Kasumi-1 (cell line): Measurements from ENCODE around the gene GAS5.
"Not testable (repeated sequence)": the region's sequence is repeated elsewhere in the genome, so short reads cannot be mapped to it uniquely, and the experiment has no call there.

Experiments
- DNase-seq, 2 experiments: peaks; one replicate each; lab custom pipeline; 2025; lab: John Stamatoyannopoulos, UW

GAS5 gene

DNA sequence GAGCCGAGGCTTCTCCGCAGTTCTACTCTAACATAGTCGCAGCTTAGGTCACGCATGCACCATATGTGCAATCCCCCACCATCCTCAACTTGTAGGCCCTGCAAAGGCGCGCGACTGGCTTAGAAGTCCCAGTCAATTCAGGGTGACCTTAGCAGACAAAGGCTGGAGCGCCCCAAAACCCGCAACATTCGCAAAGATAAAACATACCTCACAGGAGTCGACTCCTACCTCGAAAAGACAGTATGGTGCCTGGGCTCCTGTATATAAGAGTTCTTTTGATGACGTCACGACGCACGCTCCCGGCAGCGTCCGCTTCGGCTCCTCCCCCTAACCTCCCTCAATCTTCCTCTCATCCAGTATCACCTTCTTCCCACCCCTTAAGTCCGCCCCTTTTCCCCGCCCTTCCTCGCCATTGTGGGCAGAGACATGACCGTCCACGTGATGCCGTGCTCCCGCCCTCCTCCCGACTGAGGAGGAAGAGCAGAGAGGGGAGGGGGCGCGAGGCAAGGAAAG is at the start of gene GAS5:
TSS of gene GAS5 (minus strand) at position 237 of the 513 bp plus-strand sequence.
- peak; percentile 99 for DNase-seq

DNA sequence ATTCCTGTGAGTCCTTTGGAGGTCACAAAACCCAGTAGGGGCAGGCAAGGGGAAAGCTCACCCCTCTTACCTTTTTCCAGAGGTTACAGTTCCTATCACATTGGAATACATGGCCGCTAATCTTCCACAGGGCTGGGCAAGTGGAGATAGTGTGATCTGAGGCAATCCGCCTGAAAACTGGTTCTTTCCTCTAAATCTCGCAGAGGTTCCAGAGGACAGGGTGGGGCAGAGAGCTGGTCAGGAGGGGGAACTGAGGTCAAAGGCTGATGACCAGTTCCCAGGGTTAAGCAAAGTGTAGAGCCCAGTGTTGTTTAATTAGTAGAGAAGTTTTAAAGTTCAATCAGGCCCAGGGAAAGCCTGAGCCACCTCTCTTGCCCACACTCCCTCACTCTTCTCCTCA is 49.4 kb upstream of the GAS5 start, which contains the start of gene SERPINC1:
TSS of gene SERPINC1 (minus strand) at position 179 of the 400 bp plus-strand sequence. CDS start at position 111, 68 bp downstream.
- DNase-seq: no peak

DNA sequence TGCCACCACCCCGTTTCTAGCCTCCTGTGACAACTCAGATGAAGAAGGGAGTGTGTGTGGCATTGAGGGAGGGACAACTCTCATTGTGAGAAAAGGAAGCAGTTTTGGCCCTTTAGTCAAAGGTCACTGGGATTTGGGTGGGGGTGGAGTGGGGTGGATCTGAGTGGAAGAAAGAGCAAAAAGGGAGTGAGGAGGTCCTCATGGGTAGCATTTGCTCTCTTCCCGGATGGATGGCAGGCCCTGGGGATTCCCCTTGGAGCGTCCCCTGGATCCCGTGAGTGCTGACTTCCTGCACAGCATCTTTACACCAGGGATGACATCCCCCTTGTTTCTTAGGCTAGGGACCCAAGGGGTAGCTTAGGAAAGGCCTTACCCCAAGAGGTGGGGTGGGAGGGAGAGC is 48.9 kb upstream of the GAS5 start:
- no peak for DNase-seq

DNA sequence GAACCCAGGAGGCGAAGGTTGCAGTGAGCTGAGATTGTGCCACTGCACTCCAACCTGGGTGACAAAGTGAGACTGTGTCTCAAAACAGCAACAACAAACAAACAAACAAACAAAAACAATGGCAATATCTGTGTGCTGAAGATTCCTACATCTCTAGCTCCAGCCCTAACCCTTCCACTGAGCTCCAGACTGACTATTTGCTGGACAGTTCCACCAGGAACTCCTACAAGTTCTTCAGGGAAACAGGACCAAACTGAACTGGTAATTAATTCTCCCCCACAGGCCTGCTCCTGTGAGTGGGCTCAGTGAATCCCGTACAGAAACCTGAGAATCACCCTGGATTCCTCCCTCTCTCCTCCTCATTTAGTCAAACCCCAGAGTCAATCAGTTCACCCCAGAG is 47.8 kb upstream of the GAS5 start:
- no peak for DNase-seq

DNA sequence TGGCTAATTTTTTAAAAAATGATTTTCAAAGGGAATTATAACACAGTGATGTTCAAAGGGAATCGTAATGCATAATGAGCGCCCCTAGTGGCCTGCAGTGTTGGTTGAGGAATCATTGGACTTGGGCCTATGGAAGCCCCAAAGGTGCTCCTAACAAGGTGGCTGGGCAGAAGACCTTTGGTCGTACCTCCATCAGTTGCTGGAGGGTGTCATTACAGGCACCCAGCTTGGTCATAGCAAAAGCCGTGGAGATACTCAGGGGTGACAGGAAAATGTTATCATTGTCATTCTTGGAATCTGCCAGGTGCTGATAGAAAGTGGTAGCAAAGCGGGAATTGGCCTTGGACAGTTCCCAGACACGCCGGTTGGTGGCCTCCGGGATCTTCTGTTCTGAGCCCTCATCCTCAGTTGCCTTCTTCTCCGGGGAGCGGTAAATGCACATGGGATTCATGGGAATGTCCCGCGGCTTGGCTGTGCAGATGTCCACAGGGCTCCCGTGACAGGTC is 46.6 kb upstream of the GAS5 start:
- peak; percentile 51 to 52 for DNase-seq

DNA sequence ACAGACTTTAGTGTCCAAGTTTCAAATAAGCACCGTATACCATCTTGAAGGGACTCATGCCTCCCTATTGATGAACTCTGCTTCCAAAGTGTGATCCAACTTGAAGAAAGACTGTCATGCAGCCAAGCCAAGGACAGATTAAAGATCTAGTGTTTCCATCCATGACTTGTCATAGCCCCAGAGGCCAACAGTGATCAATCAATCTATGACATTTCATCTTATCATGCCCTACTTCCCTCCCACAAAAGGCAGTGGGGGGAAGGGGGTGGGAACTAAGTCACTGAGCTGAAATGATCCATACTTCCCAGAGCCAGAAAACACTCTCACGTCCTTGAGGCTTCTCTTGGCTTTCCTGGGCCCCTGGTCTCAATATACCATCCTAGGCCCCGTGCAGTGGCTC is 45.3 kb upstream of the GAS5 start:
- no peak for DNase-seq

DNA sequence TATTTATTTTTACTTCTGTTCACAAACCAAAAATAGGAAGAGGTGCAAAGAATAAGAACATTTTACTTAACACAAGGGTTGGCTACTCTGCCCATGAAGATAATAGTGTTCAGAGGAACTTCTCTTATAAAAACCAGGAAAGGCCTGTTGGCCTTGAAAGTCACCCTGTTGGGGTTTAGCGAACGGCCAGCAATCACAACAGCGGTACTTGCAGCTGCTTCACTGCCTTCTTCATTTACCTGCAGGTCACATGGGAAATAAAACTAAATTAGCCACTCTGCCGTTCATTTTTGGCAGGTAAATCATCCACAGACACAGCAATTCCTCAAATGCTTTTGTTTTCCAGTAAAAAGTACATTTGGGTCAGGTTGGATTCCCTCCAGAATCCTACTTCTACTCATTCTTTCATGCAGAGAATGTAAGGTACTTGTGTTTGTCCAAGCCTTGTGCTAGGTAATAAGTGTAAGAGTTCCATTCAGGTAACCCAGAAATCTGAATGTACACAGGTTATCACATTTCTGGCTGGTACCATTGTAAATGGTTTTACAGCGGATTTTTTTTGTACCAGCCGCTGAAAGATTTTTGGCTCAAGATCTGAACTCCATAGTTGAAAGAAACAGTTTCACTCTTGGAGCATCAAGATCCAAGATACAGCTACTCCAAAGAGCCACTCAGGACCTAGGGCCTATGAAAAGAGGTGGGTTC is 36.2 kb upstream of the GAS5 start:
- DNase-seq: no peak

DNA sequence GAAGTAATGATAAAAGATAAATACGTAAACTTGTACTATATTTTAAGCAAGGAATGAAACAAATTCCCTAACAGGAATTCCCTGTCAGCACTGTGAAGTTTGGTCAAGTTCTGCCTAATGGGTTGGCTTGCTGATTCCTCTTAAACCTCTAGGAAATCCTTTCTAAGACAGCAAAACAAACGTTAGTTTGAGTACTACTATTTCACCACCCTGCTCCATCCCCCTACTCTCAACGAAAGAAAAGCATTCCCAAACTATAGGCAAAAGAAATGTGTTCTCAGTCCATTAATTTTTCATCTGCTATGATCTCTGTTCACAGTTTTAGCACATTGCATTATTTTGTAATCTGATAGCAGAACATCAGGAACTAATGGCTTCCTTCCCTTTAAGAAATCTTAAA is 33.2 kb upstream of the GAS5 start:
- DNase-seq: no peak

DNA sequence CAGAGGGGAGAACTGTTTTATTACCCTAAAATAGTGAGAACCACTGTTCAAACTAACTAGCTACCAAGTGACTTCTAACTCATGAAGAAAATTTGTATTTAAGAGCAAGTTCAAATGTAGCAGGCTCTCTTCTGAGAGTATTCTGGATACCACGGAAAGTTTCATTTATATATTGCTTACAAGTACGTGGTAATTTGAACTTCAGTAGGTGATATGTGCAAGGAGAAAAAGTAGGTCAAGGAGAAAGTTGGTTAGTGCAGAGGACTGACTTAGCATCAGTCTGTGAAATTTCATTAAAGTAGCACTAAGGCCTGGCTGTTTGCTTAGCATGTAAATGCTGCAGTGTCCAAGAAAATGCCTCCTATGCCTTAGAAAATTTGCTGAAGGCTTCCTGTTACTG is 32.6 kb upstream of the GAS5 start:
- no peak for DNase-seq

DNA sequence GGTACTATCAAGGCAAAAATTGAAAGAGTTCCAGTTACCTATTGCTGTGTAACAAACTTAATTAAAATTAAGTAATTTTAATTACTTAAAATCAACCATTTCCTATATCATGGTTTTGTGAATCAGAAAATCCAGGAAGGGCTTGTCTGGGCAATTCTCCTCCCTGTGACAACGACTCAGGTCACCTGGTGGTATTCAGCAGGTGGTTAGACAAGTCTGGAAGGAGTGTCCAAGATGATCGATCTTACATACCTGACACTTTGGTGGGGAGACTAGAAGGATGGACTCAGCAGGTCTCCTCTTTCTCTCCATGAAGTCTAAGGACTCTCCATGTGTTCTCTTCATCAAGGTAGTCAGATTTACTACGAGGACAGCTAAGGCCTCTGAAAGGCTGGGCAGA is 26.4 kb upstream of the GAS5 start:
- no peak for DNase-seq

DNA sequence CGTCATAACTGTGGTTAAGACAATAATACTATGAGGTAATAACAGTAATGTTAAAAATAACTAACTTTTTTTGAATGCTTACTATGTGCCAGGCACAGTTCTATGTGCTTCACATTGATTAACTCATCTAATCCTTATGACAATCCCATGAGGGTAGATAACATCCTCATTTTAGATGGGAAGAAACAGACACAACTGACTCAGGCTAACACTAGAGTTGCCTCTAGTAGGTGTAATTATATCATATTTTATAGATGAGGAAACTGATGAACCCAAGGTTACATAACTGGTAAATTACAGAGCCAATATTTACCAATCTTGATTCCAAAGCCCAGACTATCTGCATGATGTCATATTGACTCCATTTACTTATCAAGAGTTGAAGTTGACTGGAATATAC is 25.8 kb upstream of the GAS5 start:
- DNase-seq: no peak

DNA sequence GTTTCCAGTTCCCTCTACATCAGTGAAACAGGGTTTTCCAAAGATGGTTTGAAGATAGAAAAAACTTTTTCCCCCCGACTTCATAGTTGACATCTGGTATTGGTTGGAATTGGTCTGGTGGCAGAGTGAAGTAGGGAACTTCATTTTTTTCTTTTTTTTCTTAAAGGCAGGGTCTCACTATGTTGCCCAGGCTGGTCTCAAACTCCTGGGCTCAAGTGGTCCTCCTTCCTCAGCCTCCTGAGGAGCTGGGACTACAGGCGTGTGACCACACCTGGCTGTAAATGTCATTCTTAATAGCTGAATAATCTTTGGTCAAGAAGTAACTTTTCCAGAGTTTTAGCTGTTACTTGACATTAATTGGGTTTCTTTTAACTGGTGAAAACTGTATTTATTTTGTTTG is 22.1 kb upstream of the GAS5 start:
- no peak for DNase-seq

DNA sequence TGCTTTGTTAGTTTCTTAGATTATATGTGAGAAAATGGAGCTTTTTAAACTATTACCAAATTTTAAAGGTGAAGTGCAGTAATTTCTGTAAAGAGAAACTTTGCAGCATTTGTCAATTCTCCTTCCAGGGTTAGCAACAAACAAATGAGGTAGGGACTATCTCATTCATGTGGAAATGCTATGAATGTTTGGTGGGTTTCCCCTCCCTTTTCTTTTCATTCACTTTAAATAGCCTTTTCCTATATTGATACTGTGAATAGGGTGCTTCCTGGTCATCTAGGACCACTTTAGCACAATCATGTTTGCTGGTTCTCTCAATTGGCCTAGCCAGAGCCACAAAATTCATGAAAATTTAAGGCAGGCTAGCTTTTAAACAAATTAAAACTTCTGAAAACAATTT is 21.0 kb upstream of the GAS5 start:
- no peak for DNase-seq

DNA sequence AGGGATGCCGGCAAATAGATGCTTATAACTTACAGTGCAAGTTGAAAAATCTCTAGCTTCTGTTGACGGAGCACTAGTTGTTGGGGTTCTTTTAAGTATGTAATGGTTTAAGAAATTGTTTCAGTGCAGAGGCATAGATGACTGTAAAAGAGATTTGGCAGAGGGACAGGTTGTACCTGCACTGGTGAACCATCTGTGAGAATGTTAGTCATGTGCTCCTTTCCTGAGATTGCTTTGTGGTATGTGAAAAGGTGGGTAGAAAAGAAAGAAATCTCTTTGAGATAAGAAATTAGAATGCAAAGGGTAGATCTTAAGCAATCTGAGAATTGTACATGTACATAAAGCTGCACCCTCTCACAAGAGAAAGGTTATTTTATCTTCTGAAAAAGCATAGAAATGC is 19.8 kb upstream of the GAS5 start:
- DNase-seq: no peak

DNA sequence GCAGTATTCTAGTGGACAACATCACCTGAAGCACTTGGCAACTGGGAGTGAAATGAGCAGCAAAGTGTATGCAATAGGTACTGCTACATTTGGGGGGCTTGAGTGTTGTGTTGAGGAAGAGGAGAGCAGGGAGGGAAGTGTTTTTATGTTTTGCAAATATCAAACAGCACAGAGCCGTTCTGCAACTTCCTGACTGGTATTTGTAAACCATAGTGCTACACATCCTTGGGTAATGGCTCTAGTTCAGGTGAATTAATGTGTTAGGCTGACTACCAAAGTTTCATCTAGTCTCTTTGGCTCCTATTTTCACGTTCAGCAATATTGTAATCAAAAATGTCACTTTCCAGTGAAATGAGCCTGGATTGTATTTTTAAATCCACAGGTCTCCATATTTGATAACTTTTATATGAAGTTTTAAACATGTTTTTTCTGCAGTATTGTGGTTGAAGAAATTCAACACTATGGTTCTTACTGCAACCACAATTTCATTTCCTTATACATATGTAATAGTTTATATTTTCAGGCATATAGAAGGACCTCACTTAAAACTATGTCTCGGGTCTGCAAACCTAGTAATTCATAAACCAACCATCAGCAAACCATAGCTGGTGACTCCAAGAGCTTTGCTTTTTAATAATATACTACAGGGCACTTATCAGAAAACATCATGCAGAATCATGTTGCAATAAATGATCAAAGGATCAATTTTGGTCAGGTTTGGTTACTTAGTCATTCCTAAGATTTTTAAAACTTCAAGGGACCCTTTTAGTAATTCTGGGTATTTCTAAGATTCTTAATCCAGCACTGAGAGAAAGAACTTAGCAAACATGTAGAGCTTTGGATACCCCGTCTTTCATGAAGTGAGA is 19.2 kb upstream of the GAS5 start:
- DNase-seq: no peak

DNA sequence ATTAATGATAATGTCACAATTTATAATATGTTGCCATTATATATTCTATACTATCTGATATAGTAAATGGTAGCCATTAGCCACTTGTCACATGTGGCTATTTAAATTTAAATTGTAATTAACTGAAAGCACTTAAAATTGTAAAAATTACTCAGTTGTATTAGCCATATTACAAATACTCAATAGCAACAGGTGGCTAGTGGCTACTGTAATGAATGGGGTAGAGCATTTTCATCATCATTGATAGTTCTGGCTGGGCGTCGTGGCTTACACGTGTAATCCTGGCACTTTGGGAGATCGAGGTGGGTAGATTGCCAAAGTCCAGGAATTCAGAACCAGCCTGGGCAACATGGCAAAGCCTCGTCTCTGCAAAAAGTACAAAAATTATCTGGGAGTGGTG is 16.9 kb upstream of the GAS5 start:
- DNase-seq: no peak

DNA sequence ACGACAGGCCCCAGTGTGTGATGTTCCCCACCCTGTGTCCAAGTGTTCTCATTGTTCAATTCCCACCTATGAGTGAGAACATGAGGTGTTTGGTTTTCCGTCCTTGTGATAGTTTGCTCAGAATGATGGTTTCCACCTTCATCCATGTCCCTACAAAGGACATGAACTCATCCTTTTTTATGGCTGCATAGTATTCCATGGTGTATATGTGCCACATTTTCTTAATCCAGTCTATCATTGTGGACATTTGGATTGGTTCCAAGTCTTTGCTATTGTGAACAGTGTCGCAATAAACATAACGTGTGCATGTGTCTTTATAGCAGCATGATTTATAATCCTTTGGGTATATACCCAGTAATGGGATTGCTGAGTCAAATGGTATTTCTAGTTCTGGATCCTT is 13.3 kb upstream of the GAS5 start:
- not testable (repeated sequence) for DNase-seq

DNA sequence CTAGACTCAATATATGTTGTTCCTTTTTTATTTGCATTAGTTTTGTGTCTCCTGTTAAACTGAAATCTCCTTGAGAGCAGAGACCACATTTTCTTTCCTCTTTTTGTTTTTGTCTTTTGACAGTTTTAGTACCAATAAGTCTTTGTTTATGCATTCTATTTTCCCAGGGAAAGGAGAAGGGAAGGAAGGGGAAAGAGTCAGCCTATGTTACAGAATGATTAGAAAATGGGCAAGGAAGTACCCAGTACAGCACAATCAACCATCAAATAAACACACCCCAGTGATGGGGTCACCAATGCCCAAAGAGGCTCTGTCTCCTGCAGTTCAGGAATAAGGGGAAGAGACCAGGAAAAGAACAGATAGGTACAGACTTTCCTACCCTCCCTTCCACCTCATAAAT is 10.5 kb upstream of the GAS5 start:
- DNase-seq: no peak

DNA sequence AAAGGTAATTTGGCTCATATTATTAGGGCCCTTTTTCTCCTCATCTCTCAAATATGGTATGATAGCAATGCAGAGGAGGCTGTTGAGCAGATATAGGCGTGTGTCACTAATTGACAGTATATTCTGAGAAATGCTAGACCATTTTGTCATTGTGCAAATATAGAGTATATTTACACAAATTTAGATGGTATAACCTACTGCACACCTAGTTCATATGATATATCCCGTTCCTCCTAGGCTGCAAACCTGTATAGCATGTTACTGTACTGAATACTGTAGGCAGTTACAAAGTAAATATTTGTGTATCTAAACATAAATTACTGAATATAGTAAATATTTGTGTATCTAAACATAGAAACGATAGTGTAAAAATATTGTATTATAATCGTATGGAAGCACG is 8.9 kb upstream of the GAS5 start:
- no peak for DNase-seq

DNA sequence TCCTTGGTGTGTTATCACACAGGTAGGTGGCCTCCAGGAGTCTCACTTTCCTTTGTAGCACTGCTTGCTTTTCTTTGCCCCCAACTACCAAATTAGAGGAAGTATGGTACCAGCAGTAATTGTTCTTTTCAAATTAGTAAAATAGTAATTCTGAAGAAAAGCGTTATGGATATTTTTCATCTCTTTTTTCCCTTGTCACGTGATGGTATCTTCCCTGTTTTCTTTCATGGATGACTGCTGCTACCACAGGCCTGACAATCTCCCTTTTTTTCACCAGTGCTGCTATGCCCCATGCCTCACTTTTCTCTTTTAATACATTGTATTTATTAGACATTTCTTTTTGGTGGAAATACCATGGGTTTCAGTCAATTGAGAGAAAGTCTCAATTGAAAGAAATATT is 3.7 kb upstream of the GAS5 start:
- DNase-seq: no peak

DNA sequence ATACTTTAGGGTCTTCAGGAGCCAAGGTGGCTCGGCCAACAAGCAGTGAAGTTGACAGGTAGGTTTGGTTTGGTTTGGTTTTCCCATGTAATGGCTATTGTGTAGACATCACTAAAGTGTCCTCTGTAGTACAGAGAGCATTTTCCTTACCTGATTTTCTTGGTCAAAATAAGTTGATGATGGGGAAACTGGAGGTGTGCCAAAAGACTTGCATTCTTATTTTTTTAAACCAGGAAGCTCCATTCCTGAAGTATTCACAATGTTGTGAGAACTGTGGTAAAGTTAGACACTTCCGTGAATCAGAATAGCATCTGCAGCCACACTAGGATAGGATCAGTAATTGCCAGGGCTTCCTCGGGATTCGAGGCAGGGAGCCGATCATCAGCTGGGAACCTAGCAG is 3.3 kb upstream of the GAS5 start:
- no peak for DNase-seq

DNA sequence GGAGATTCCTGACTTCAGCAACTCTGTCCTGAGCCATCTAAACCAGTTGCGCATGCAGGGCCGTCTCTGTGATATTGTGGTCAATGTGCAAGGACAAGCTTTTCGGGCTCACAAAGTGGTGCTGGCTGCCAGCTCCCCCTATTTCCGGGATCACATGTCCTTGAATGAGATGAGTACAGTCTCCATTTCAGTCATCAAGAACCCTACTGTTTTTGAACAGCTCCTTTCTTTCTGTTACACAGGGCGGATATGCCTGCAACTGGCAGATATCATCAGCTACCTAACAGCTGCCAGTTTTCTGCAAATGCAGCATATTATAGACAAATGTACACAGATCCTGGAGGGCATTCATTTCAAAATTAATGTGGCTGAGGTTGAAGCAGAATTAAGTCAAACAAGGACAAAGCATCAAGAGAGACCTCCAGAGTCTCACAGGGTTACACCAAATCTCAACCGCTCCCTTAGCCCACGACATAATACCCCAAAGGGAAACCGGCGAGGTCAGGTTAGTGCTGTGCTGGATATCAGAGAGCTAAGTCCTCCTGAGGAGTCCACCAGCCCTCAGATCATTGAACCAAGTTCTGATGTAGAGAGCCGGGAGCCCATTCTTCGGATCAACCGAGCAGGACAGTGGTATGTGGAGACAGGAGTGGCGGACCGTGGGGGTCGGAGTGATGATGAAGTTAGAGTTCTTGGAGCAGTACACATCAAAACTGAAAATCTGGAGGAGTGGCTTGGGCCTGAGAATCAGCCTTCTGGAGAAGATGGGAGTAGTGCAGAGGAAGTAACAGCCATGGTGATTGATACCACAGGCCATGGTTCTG is 2.7 kb upstream of the GAS5 start:
- peak; percentile 24 to 60 for DNase-seq
